WTC11 (cell line): Measurements from ENCODE around the gene FUT6. TPM values are rescaled to one million over a fixed set of nuclear protein-coding genes. Genes with fewer than 3 reads are reported as not detected.
"Not testable (repeated sequence)": the region's sequence is repeated elsewhere in the genome, so short reads cannot be mapped to it uniquely, and the experiment has no call there.

ENCODE experiments used
- ATAC-seq: fragments of 200-7000 bp; cut with Tn5 transposase; 2 replicates; pipeline ENCODE4 v1.10.0; 2021; ENCODE audit warnings: mild to moderate bottlenecking, moderate library complexity
- CTCF ChIA-PET: fragments of 300-600 bp; sonication (Branson Sonifier 250); formaldehyde crosslinking; loops from one replicate; lab custom pipeline; 2021; ENCODE audit warnings: antibody characterized with exemption; lab: Charles Lee
- POLR2A ChIA-PET: fragments of 350-600 bp; sonication (Branson Sonifier 250); formaldehyde crosslinking; loops from one replicate; lab custom pipeline; 2021; ENCODE audit warnings: antibody characterized with exemption; lab: Charles Lee
- DNase-seq: peaks from one replicate; pipeline ENCODE4 v3.0.0; 2021; ENCODE audit warnings: low spot score
- H3K27ac Mint-ChIP-seq: 2 replicates; pipeline ENCODE4 v1.8.0; 2021; ENCODE audit warnings: mixed read lengths
- H3K27me3 Mint-ChIP-seq: 2 replicates; pipeline ENCODE4 v1.8.0; 2021; ENCODE audit warnings: low read depth, mild to moderate bottlenecking, moderate library complexity, mixed read lengths
- H3K36me3 Mint-ChIP-seq: 2 replicates; pipeline ENCODE4 v1.8.0; 2021; ENCODE audit warnings: mixed read lengths
- H3K4me1 Mint-ChIP-seq: 2 replicates; pipeline ENCODE4 v1.8.0; 2022; ENCODE audit warnings: mixed read lengths
- H3K4me3 Mint-ChIP-seq: 2 replicates; pipeline ENCODE4 v1.8.0; 2021; ENCODE audit warnings: mild to moderate bottlenecking, moderate library complexity, mixed read lengths
- H3K9me3 Mint-ChIP-seq: 2 replicates; pipeline ENCODE4 v1.8.0; 2021; ENCODE audit warnings: mixed read lengths
- CREB1 ChIP-seq: sonication (generic); formaldehyde crosslinking; IDR thresholded peaks from 2 replicates; pipeline ENCODE4 v1.8.0; 2023; ENCODE audit warnings: mild to moderate bottlenecking, missing genetic modification reagents
- CREM ChIP-seq: sonication (generic); formaldehyde crosslinking; IDR thresholded peaks from 2 replicates; pipeline ENCODE4 v1.8.1; 2022; ENCODE audit warnings: mild to moderate bottlenecking, missing genetic modification reagents, moderate library complexity
- CTCF ChIP-seq: fragments of 200-600 bp; IDR thresholded peaks from 2 replicates; pipeline ENCODE4 v1.8.0; 2022; ENCODE audit warnings: antibody characterized with exemption
- E2F5 ChIP-seq: sonication (generic); formaldehyde crosslinking; IDR thresholded peaks from 2 replicates; pipeline ENCODE4 v1.8.1; 2022; ENCODE audit warnings: mild to moderate bottlenecking, moderate library complexity, missing genetic modification reagents
- ESRRA ChIP-seq: sonication (generic); formaldehyde crosslinking; IDR thresholded peaks from 2 replicates; pipeline ENCODE4 v1.8.1; 2022; ENCODE audit warnings: mild to moderate bottlenecking, missing genetic modification reagents, borderline replicate concordance
- GTF2I ChIP-seq: fragments of 250-450 bp; sonication (Bioruptor Pico); conservative IDR thresholded peaks from 2 replicates; pipeline ENCODE4 v1.4.0; 2021; ENCODE audit warnings: mild to moderate bottlenecking
- HMGXB4 ChIP-seq: sonication (generic); formaldehyde crosslinking; IDR thresholded peaks from 2 replicates; pipeline ENCODE4 v1.8.1; 2023; ENCODE audit warnings: mild to moderate bottlenecking, moderate library complexity, missing genetic modification reagents
- MLX ChIP-seq: sonication (generic); formaldehyde crosslinking; IDR thresholded peaks from 2 replicates; pipeline ENCODE4 v1.8.1; 2023; ENCODE audit warnings: mild to moderate bottlenecking, missing genetic modification reagents, moderate library complexity
- MXD4 ChIP-seq: fragments of 250-450 bp; sonication (Bioruptor Pico); IDR thresholded peaks from 2 replicates; pipeline ENCODE4 v1.8.0; 2021; ENCODE audit warnings: mild to moderate bottlenecking, moderate library complexity, borderline replicate concordance
- PRDM15 ChIP-seq: sonication (generic); formaldehyde crosslinking; IDR thresholded peaks from 2 replicates; pipeline ENCODE4 v1.8.0; 2022; ENCODE audit warnings: missing genetic modification reagents
- USF2 ChIP-seq: sonication (generic); formaldehyde crosslinking; IDR thresholded peaks from 2 replicates; pipeline ENCODE4 v1.8.1; 2023; ENCODE audit warnings: mild to moderate bottlenecking, missing genetic modification reagents, moderate library complexity
- ZNF281 ChIP-seq: sonication (generic); formaldehyde crosslinking; IDR thresholded peaks from 2 replicates; pipeline ENCODE4 v1.8.0; 2023; ENCODE audit warnings: mild to moderate bottlenecking, missing genetic modification reagents
- ZNF512 ChIP-seq: sonication (generic); formaldehyde crosslinking; IDR thresholded peaks from 2 replicates; pipeline ENCODE4 v1.8.1; 2022; ENCODE audit warnings: missing genetic modification reagents, borderline replicate concordance
- total RNA-seq: library from RNA; stranded (reverse); gene quantifications from 3 replicates; pipeline ENCODE4 v1.2.3, GENCODE V29; 2021

FUT6 gene
- total RNA-seq, 1 experiment from 2014 or later, result not detected

GRCh38 chr19:5877427-5877826 lies 37.9 kb upstream of the FUT6 start (continued):
- TF ChIP-seq ZNF512 (CRISPR knock-in tag) (no peak), E2F5 (CRISPR knock-in tag) (no peak), CREB1 (no peak), GTF2I (CRISPR knock-in tag) (no peak), HMGXB4 (CRISPR knock-in tag) (no peak), ESRRA (CRISPR knock-in tag) (no peak), CREM (CRISPR knock-in tag) (no peak)

- H3K4me1 Mint-ChIP-seq, H3K9me3 Mint-ChIP-seq, POLR2A ChIA-PET, DNase-seq, H3K36me3 Mint-ChIP-seq, H3K27ac Mint-ChIP-seq, H3K27me3 Mint-ChIP-seq, ATAC-seq, H3K4me3 Mint-ChIP-seq: not testable (repeated sequence)
- CTCF ChIA-PET, result interaction anchor here (0.7 to 1.7 kb wide), 2 partner anchors 15 to 70 kb away, joined by 3 to 8 read pairs; no protein-coding TSS in a partner anchor
Measured at GRCh38 chr19:5874496-5874895, 35.0 kb upstream of the FUT6 start.

GRCh38 chr19:5873617-5874199 lies 34.2 kb upstream of the FUT6 start:
- DNase-seq (no peak), ATAC-seq (no peak)
- Mint-ChIP-seq H3K9me3 (no peaks in the 10 kb centered on the region), H3K4me3 (no peak overlapping the region), H3K4me1 (no peaks in the 10 kb centered on the region), H3K27me3 (no peaks in the 10 kb centered on the region; the same call in 1 of the 2 replicates), H3K36me3 (no peaks in the 10 kb centered on the region), H3K27ac (no peak overlapping the region)
- POLR2A ChIA-PET, result no interaction called here
- TF ChIP-seq ZNF281 (CRISPR knock-in tag) (no peak), USF2 (CRISPR knock-in tag) (no peak), MXD4 (no peak), ESRRA (CRISPR knock-in tag) (no peak), CTCF (no peak), PRDM15 (CRISPR knock-in tag) (no peak), MLX (CRISPR knock-in tag) (no peak)
- CTCF ChIA-PET, result interaction anchor here (1.7 kb wide), 1 partner anchor 70 kb away, joined by 8 read pairs; no protein-coding TSS in a partner anchor
